Naive thymus-derived CD4-positive, alpha-beta T cell (primary cell): ENCODE data around the gene CADPS. TPM values are rescaled to one million over a fixed set of nuclear protein-coding genes. Genes with fewer than 3 reads are reported as not detected.

Experiments used
- ATAC-seq: fragments of 150-1000 bp; cut with Tn5 transposase; 2 replicates; pipeline ENCODE4 v1.10.0; 2021; ENCODE audit warnings: mild to moderate bottlenecking, moderate library complexity
- CTCF ChIA-PET: fragments of 350-600 bp; sonication (Branson Sonifier 250); formaldehyde crosslinking; loops from one replicate; lab custom pipeline; 2021; ENCODE audit warnings: antibody characterized with exemption; lab: Charles Lee
- POLR2A ChIA-PET: fragments of 350-600 bp; sonication (Branson Sonifier 250); formaldehyde crosslinking; loops from one replicate; lab custom pipeline; 2021; ENCODE audit warnings: antibody characterized with exemption, inconsistent platforms; lab: Charles Lee
- DNase-seq, 9 donors: peaks; one replicate each; pipeline versions ENCODE4 v3.0.0 to v3.0.0-alpha.2; 2020 to 2022; ENCODE audit warnings: mixed read lengths in 1 of 9
- H3K27ac ChIP-seq: one replicate; pipeline ENCODE4 v1.7.0; 2013; ENCODE audit warnings: mild to moderate bottlenecking, low read depth, low read length, moderate library complexity
- H3K27me3 ChIP-seq, 2 donors: one replicate each; pipeline ENCODE4 v1.7.0; 2013; ENCODE audit warnings: low read length in 2 of 2, mild to moderate bottlenecking in 2 of 2, moderate library complexity in 2 of 2; ENCODE audit not compliant: control insufficient read depth in 2 of 2, insufficient read depth in 2 of 2
- H3K36me3 ChIP-seq, 3 experiments: 1 replicate in 2 of 3; 2 replicates in 1 of 3; pipeline ENCODE4 v1.7.0; 2013; ENCODE audit warnings: low read length in 3 of 3, mild to moderate bottlenecking in 3 of 3, moderate library complexity in 1 of 3; ENCODE audit not compliant: insufficient read depth in 3 of 3, control insufficient read depth in 2 of 3
- H3K4me1 ChIP-seq, 2 donors: one replicate each; pipeline ENCODE4 v1.7.0; 2013; ENCODE audit warnings: low read length in 2 of 2, mild to moderate bottlenecking in 2 of 2, moderate library complexity in 1 of 2; ENCODE audit not compliant: control insufficient read depth in 2 of 2, insufficient read depth in 2 of 2
- H3K4me3 ChIP-seq: 2 replicates; pipeline ENCODE4 v1.7.0; 2013; ENCODE audit warnings: mild to moderate bottlenecking, low read length
- H3K9me3 ChIP-seq, 3 experiments: 1 replicate in 2 of 3; 2 replicates in 1 of 3; pipeline ENCODE4 v1.7.0; 2013; ENCODE audit warnings: low read length in 3 of 3; ENCODE audit not compliant: control insufficient read depth in 2 of 3
- H3K27ac Mint-ChIP-seq, 9 donors: one replicate each; pipeline ENCODE4 v1.8.0; 2020 to 2022; ENCODE audit warnings: mixed read lengths in 9 of 9, mild to moderate bottlenecking in 8 of 9, moderate library complexity in 5 of 9, inconsistent platforms in 2 of 9
- H3K27me3 Mint-ChIP-seq, 5 donors: one replicate each; pipeline ENCODE4 v1.8.0; 2021 to 2022; ENCODE audit warnings: mixed read lengths in 5 of 5, mild to moderate bottlenecking in 1 of 5
- H3K36me3 Mint-ChIP-seq, 5 donors: one replicate each; pipeline ENCODE4 v1.8.0; 2020 to 2022; ENCODE audit warnings: mixed read lengths in 5 of 5, mild to moderate bottlenecking in 3 of 5, inconsistent platforms in 1 of 5
- H3K4me1 Mint-ChIP-seq, 7 donors: one replicate each; pipeline ENCODE4 v1.8.0; 2020 to 2022; ENCODE audit warnings: mixed read lengths in 7 of 7, mild to moderate bottlenecking in 3 of 7, inconsistent platforms in 1 of 7
- H3K4me3 Mint-ChIP-seq, 10 donors: one replicate each; pipeline ENCODE4 v1.8.0; 2020 to 2022; ENCODE audit warnings: mild to moderate bottlenecking in 10 of 10, mixed read lengths in 10 of 10, moderate library complexity in 6 of 10, inconsistent platforms in 2 of 10
- H3K9me3 Mint-ChIP-seq, 11 donors: one replicate each; pipeline ENCODE4 v1.8.0; 2020 to 2022; ENCODE audit warnings: mixed read lengths in 11 of 11, mild to moderate bottlenecking in 4 of 11, inconsistent platforms in 1 of 11, moderate library complexity in 1 of 11
- intact Hi-C, 2 donors: fragments of 100-400 bp; cut with micrococcal nuclease; formaldehyde crosslinking; loops; one replicate each; pipeline ENCODE4 v1.15.1; 2023
- polyA plus RNA-seq, 2 donors: library from polyadenylated mRNA; unstranded; fragments of 300-500 nt; fragmentation: Illumina TruSeq; gene quantifications; one replicate each; pipeline ENCODE4 v1.2.3, GENCODE V29; 2021
- total RNA-seq, 6 experiments: library from RNA in 5 of 6; stranded (reverse) in 5 of 6; gene quantifications; 1 replicate in 5 of 6; 2 replicates in 1 of 6; pipeline ENCODE4 v1.2.3 and lab custom pipeline; 2021 to 2026

Gene CADPS
- total and polyA plus RNA-seq, 7 experiments from 2014 or later, result not detected

GRCh38 chr3:62809369-62809768 is 65.8 kb downstream of the CADPS start:
- Histone ChIP-seq H3K4me3 (no peak overlapping the region), H3K27ac (no peak overlapping the region), H3K9me3 (no peaks in the 10 kb centered on the region), H3K27me3 (no peaks in the 10 kb centered on the region), H3K4me1 (no peaks in the 10 kb centered on the region), H3K36me3 (no peaks in the 10 kb centered on the region)
- Mint-ChIP-seq H3K27me3 (peaks cover 0 to 17% (median 0%) of the 10 kb centered on the region in 5 donors), H3K4me1 (peaks cover 0 to 1% (median 0%) of the 10 kb centered on the region in 7 donors), H3K4me3 (no peak overlapping the region), H3K9me3 (peaks cover 0 to 16% (median 0%) of the 10 kb centered on the region in 11 donors), H3K27ac (no peak overlapping the region), H3K36me3 (peaks cover 0 to 4% (median 0%) of the 10 kb centered on the region in 5 donors)
- intact Hi-C loops, result no loop called here
- DNase-seq, result no peak
- ATAC-seq, result no peak
- POLR2A ChIA-PET, result no interaction called here
- CTCF ChIA-PET, result no interaction called here

GRCh38 chr3:62805580-62806277 is 69.5 kb downstream of the CADPS start:
- POLR2A ChIA-PET, result no interaction called here

GRCh38 chr3:62805106-62805505 is 70.1 kb downstream of the CADPS start:
- POLR2A ChIA-PET, result no interaction called here
- Histone ChIP-seq H3K4me3 (no peak overlapping the region), H3K4me1 (no peaks in the 10 kb centered on the region), H3K27me3 (no peaks in the 10 kb centered on the region), H3K36me3 (no peaks in the 10 kb centered on the region), H3K27ac (no peak overlapping the region), H3K9me3 (no peaks in the 10 kb centered on the region)
- Mint-ChIP-seq H3K27ac (no peak overlapping the region), H3K4me3 (no peak overlapping the region), H3K4me1 (peaks cover 0 to 1% (median 0%) of the 10 kb centered on the region in 7 donors), H3K36me3 (peaks cover 0 to 4% (median 0%) of the 10 kb centered on the region in 5 donors), H3K27me3 (peaks cover 0 to 12% (median 0%) of the 10 kb centered on the region in 5 donors), H3K9me3 (peaks cover 0 to 20% (median 0%) of the 10 kb centered on the region in 11 donors)
- DNase-seq, result no peak
- no peak for ATAC-seq
- CTCF ChIA-PET, result no interaction called here
- intact Hi-C loops, result no loop called here

More at GRCh38 chr3:62805580-62806277, 69.5 kb downstream of the CADPS start:
- no peak overlapping the region for H3K27ac Mint-ChIP-seq
- CTCF ChIA-PET, result no interaction called here
- no peak overlapping the region for H3K27ac ChIP-seq
- H3K36me3 ChIP-seq, result no peaks in the 10 kb centered on the region
- H3K4me3 Mint-ChIP-seq, result no peak overlapping the region
- no peaks in the 10 kb centered on the region for H3K27me3 ChIP-seq
- peaks cover 0 to 4% (median 0%) of the 10 kb centered on the region in 5 donors for H3K36me3 Mint-ChIP-seq
- peaks cover 0 to 1% (median 0%) of the 10 kb centered on the region in 7 donors for H3K4me1 Mint-ChIP-seq
- peaks cover 0 to 12% (median 0%) of the 10 kb centered on the region in 5 donors for H3K27me3 Mint-ChIP-seq
- H3K9me3 ChIP-seq, result no peaks in the 10 kb centered on the region
- H3K4me3 ChIP-seq, result no peak overlapping the region
- no peaks in the 10 kb centered on the region for H3K4me1 ChIP-seq
- DNase-seq (no peak), ATAC-seq (no peak)
- H3K9me3 Mint-ChIP-seq, result peaks cover 0 to 20% (median 0%) of the 10 kb centered on the region in 11 donors
- intact Hi-C loops, result no loop called here

GRCh38 chr3:62803276-62803675 is 71.9 kb downstream of the CADPS start:
- Mint-ChIP-seq H3K27me3 (peaks cover 0 to 7% (median 0%) of the 10 kb centered on the region in 5 donors), H3K4me1 (no peaks in the 10 kb centered on the region), H3K4me3 (no peak overlapping the region), H3K27ac (no peak overlapping the region), H3K9me3 (peaks cover 0 to 8% (median 0%) of the 10 kb centered on the region in 11 donors), H3K36me3 (no peaks in the 10 kb centered on the region)
- Histone ChIP-seq H3K27me3 (no peaks in the 10 kb centered on the region), H3K4me1 (no peaks in the 10 kb centered on the region), H3K4me3 (no peak overlapping the region), H3K9me3 (no peaks in the 10 kb centered on the region), H3K36me3 (no peaks in the 10 kb centered on the region), H3K27ac (no peak overlapping the region)
- DNase-seq (no peak), ATAC-seq (no peak)
- ChIA-PET POLR2A (no interaction called here), CTCF (no interaction called here)
- intact Hi-C loops, result no loop called here

- no peaks in the 10 kb centered on the region for H3K4me1 Mint-ChIP-seq
- no peaks in the 10 kb centered on the region for H3K27me3 Mint-ChIP-seq
Measured at GRCh38 chr3:62798000-62798399, 77.2 kb downstream of the CADPS start.

GRCh38 chr3:62797132-62797531 is 78.1 kb downstream of the CADPS start:
- DNase-seq (no peak), ATAC-seq (no peak)
- ChIA-PET POLR2A (no interaction called here), CTCF (no interaction called here)
- no peak overlapping the region for H3K27ac Mint-ChIP-seq
- Histone ChIP-seq H3K4me1 (no peaks in the 10 kb centered on the region), H3K27ac (no peak overlapping the region), H3K9me3 (no peaks in the 10 kb centered on the region), H3K36me3 (no peaks in the 10 kb centered on the region), H3K4me3 (no peak overlapping the region), H3K27me3 (no peaks in the 10 kb centered on the region)
- no peaks in the 10 kb centered on the region for H3K36me3 Mint-ChIP-seq
- peaks cover 0 to 6% (median 0%) of the 10 kb centered on the region in 11 donors for H3K9me3 Mint-ChIP-seq
- H3K4me1 Mint-ChIP-seq, result no peaks in the 10 kb centered on the region
- no peaks in the 10 kb centered on the region for H3K27me3 Mint-ChIP-seq
- intact Hi-C loops, result no loop called here
- H3K4me3 Mint-ChIP-seq, result no peak overlapping the region

More at GRCh38 chr3:62798000-62798399, 77.2 kb downstream of the CADPS start:
- H3K36me3 ChIP-seq, result no peaks in the 10 kb centered on the region
- no peak for DNase-seq
- CTCF ChIA-PET, result no interaction called here
- Mint-ChIP-seq H3K9me3 (peaks cover 0 to 6% (median 0%) of the 10 kb centered on the region in 11 donors), H3K4me3 (no peak overlapping the region), H3K36me3 (no peaks in the 10 kb centered on the region), H3K27ac (no peak overlapping the region)
- POLR2A ChIA-PET, result no interaction called here
- ATAC-seq, result no peak
- H3K27ac ChIP-seq, result no peak overlapping the region
- no peaks in the 10 kb centered on the region for H3K27me3 ChIP-seq
- intact Hi-C loops, result no loop called here
- H3K9me3 ChIP-seq, result no peaks in the 10 kb centered on the region
- H3K4me1 ChIP-seq, result no peaks in the 10 kb centered on the region
- H3K4me3 ChIP-seq, result no peak overlapping the region
